Lower leg skin (tissue), 4 donors: ENCODE measurements around the gene ARNT2. TPM values are rescaled to one million over a fixed set of nuclear protein-coding genes. Genes with fewer than 3 reads are reported as not detected.
A peak's percentile ranks its signal among the peaks of the same experiment; 100 is the strongest.

Source experiments
- DNase-seq, 2 donors: peaks; one replicate each; pipeline ENCODE4 v3.0.0-alpha.2; 2019; ENCODE audit warnings: low spot score in 2 of 2
- H3K4me3 ChIP-seq: fragments of 200-600 bp; sonication (generic); 2 replicates; pipeline ENCODE4 v1.5.1; 2017; ENCODE audit warnings: mild to moderate bottlenecking, low read depth; ENCODE audit not compliant: poor library complexity, severe bottlenecking
- POLR2A ChIP-seq, 2 donors: fragments of 450-650 bp; IDR thresholded peaks; one replicate each; pipeline ENCODE4 v1.6.1; 2016 to 2017; ENCODE audit warnings: antibody characterized with exemption in 2 of 2, mild to moderate bottlenecking in 1 of 2, moderate library complexity in 1 of 2
- WGBS, 2 donors: methylation state at CpG; one replicate each; pipeline ENCODE4 v1.1.5; 2018; 5-methylcytosine and 5-hydroxymethylcytosine counted together
- intact Hi-C: fragments of 100-400 bp; cut with DNase I; formaldehyde crosslinking; loops from one replicate; pipeline ENCODE4 v1.15.0; 2023; ENCODE audit warnings: low total_unique reads
- total RNA-seq, 4 donors: library from RNA; depleted of rRNA; stranded (reverse); fragments of >200 nt; gene quantifications; one replicate each; pipeline ENCODE4 v1.1.0, GENCODE V29; 2016
- TF ChIP-seq, protein P1 (sequence below), 3 donors: fragments of 450-650 bp; IDR thresholded peaks; one replicate each; pipeline ENCODE4 v1.5.1; 2016; ENCODE audit warnings: antibody characterized with exemption in 3 of 3, mild to moderate bottlenecking in 3 of 3, moderate library complexity in 2 of 3

Gene ARNT2
- total RNA-seq, 4 donors from 2014 or later, result 1.7 to 8.7 (median 3.0) TPM

GRCh38 chr15:80478075-80478474, 73.9 kb downstream of the ARNT2 start:
- intact Hi-C loops, result no loop called here
- DNase-seq, result no peak
- TF ChIP-seq POLR2A (IDR thresholded peaks at IDR 0.05), result no peak
- TF ChIP-seq, protein P1, sequence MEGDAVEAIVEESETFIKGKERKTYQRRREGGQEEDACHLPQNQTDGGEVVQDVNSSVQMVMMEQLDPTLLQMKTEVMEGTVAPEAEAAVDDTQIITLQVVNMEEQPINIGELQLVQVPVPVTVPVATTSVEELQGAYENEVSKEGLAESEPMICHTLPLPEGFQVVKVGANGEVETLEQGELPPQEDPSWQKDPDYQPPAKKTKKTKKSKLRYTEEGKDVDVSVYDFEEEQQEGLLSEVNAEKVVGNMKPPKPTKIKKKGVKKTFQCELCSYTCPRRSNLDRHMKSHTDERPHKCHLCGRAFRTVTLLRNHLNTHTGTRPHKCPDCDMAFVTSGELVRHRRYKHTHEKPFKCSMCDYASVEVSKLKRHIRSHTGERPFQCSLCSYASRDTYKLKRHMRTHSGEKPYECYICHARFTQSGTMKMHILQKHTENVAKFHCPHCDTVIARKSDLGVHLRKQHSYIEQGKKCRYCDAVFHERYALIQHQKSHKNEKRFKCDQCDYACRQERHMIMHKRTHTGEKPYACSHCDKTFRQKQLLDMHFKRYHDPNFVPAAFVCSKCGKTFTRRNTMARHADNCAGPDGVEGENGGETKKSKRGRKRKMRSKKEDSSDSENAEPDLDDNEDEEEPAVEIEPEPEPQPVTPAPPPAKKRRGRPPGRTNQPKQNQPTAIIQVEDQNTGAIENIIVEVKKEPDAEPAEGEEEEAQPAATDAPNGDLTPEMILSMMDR (IDR thresholded peaks at IDR 0.05), result no peak
- no peak overlapping the region for H3K4me3 ChIP-seq
- 87 to 94% methylated on average over 3 of the region's 3 CpGs for WGBS, 2 donors

DNA sequence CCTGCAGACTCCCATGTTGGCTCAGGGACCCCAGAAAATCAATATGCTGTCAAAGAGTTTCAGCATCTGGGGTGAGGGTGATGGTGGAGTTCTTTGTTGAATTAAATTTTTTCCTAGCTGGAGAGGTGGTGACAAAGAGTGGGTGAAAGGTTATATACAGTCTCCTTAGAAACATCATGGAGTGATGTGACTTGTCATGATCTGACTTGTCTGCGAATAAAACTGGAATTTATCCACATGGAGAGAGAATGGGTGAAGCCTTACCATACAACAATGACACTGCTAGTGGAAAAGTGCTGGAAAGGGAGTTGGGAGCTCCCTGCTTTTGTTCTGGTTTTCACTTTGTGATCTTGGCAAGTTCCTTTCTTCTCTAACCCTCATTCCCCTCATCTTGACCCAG, 75.0 kb downstream of the ARNT2 start:
- no peak for TF ChIP-seq POLR2A (IDR thresholded peaks at IDR 0.05)
- TF ChIP-seq, protein P1 (IDR thresholded peaks at IDR 0.05), result no peak
- 65% methylated on average over 1 of the region's 1 CpG for WGBS, 2 donors
- intact Hi-C loops, result no loop called here
- H3K4me3 ChIP-seq, result no peak overlapping the region
- no peak for DNase-seq

GRCh38 chr15:80480171-80480811, 76.1 kb downstream of the ARNT2 start:
- 80 to 87% methylated on average over 5 to 6 of the region's 6 CpGs for WGBS, 2 donors
- intact Hi-C loops, result no loop called here
- no peak for DNase-seq
- TF ChIP-seq POLR2A (IDR thresholded peaks at IDR 0.05), result no peak
- TF ChIP-seq, protein P1 (IDR thresholded peaks at IDR 0.05), result no peak
- no peak overlapping the region for H3K4me3 ChIP-seq

- no peak overlapping the region for H3K4me3 ChIP-seq
- WGBS, 2 donors, result 43 to 56% methylated on average over 4 of the region's 4 CpGs
- no peak for TF ChIP-seq POLR2A (IDR thresholded peaks at IDR 0.05)
- TF ChIP-seq, protein P1 (IDR thresholded peaks at IDR 0.05), result no peak
- peak; percentile 57 to 87 for DNase-seq
- intact Hi-C loops, result no loop called here
These were observed 76.7 kb downstream of the ARNT2 start for GRCh38 chr15:80480909-80481308.

DNA sequence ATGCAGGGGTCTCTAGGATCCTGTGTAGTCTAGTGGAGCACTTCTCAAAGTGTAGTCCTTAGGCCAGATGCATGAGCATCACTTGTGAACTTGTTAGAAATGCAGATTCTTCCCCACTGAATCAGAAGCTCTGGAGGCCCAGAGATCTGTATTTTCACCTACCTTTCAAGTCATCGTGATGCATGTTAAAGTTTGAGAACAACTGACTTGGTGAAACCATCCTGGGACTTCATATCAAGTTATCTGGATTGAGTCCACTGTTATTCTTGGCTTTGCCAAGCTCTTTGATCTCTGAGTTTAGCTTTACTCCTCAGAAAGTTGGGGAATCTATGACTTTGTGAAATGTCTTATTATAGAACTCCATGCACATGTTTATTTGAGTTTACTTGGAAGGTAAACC, 78.5 kb downstream of the ARNT2 start:
- intact Hi-C loops, result no loop called here
- H3K4me3 ChIP-seq, result no peak overlapping the region
- TF ChIP-seq, protein P1 (IDR thresholded peaks at IDR 0.05), result no peak
- no peak for TF ChIP-seq POLR2A (IDR thresholded peaks at IDR 0.05)
- no peak for DNase-seq
- 91% methylated on average over 1 of the region's 1 CpG for WGBS, 2 donors

DNA sequence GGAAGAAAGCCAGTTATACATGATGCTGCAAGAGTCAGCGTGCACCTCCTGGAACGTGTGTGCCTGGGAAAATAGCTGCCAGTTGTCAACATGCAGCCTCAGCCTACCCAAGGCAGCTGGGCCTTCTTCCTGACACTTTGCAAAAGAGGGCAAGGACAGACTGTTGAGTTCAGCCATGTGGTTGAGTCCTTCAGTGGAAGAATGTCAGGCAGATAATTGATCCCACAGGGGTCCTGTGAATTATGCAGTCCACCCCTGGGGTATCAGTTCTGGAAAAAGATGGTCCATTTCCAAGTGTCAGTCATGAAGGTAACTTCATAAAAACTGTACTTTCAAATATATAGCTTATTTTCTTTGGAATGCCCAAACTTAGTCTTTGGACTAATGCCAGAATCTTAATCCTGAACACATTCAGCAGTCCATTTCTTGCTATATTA, 79.6 kb downstream of the ARNT2 start:
- intact Hi-C loops, result no loop called here
- no peak overlapping the region for H3K4me3 ChIP-seq
- DNase-seq, result no peak
- WGBS, 2 donors, result 40 to 52% methylated on average over 2 of the region's 2 CpGs
- TF ChIP-seq POLR2A (IDR thresholded peaks at IDR 0.05), result no peak
- TF ChIP-seq, protein P1 (IDR thresholded peaks at IDR 0.05), result no peak
